ENCODE measurements around the gene MAGI2. TPM values are rescaled to one million over a fixed set of nuclear protein-coding genes. Genes with fewer than 3 reads are reported as not detected.

MAGI2 gene
- total and polyA plus RNA-seq, 2 experiments from 2014 or later = 10.4 to 26.4 TPM

DNA sequence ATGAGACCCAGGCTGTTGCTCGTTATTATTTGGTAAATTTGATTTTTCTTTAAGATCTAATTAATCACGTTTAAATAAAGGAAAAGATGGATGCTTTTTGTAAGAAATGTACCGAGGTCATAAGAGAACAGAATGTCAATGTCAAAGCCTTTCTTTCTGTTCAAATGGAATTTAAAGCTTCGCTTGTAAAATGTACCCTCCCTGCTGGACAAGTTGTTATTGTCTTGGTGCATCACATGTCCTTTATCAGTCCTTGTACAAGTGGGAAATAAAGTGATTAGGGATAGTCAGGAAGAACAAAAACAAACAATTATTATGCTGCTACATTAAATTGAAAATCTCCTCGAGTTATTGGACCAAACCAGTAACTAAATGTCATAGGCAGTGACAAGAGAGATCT, 1291.7 kb downstream of the MAGI2 start (continued):
- TF ChIP-seq, protein P1, sequence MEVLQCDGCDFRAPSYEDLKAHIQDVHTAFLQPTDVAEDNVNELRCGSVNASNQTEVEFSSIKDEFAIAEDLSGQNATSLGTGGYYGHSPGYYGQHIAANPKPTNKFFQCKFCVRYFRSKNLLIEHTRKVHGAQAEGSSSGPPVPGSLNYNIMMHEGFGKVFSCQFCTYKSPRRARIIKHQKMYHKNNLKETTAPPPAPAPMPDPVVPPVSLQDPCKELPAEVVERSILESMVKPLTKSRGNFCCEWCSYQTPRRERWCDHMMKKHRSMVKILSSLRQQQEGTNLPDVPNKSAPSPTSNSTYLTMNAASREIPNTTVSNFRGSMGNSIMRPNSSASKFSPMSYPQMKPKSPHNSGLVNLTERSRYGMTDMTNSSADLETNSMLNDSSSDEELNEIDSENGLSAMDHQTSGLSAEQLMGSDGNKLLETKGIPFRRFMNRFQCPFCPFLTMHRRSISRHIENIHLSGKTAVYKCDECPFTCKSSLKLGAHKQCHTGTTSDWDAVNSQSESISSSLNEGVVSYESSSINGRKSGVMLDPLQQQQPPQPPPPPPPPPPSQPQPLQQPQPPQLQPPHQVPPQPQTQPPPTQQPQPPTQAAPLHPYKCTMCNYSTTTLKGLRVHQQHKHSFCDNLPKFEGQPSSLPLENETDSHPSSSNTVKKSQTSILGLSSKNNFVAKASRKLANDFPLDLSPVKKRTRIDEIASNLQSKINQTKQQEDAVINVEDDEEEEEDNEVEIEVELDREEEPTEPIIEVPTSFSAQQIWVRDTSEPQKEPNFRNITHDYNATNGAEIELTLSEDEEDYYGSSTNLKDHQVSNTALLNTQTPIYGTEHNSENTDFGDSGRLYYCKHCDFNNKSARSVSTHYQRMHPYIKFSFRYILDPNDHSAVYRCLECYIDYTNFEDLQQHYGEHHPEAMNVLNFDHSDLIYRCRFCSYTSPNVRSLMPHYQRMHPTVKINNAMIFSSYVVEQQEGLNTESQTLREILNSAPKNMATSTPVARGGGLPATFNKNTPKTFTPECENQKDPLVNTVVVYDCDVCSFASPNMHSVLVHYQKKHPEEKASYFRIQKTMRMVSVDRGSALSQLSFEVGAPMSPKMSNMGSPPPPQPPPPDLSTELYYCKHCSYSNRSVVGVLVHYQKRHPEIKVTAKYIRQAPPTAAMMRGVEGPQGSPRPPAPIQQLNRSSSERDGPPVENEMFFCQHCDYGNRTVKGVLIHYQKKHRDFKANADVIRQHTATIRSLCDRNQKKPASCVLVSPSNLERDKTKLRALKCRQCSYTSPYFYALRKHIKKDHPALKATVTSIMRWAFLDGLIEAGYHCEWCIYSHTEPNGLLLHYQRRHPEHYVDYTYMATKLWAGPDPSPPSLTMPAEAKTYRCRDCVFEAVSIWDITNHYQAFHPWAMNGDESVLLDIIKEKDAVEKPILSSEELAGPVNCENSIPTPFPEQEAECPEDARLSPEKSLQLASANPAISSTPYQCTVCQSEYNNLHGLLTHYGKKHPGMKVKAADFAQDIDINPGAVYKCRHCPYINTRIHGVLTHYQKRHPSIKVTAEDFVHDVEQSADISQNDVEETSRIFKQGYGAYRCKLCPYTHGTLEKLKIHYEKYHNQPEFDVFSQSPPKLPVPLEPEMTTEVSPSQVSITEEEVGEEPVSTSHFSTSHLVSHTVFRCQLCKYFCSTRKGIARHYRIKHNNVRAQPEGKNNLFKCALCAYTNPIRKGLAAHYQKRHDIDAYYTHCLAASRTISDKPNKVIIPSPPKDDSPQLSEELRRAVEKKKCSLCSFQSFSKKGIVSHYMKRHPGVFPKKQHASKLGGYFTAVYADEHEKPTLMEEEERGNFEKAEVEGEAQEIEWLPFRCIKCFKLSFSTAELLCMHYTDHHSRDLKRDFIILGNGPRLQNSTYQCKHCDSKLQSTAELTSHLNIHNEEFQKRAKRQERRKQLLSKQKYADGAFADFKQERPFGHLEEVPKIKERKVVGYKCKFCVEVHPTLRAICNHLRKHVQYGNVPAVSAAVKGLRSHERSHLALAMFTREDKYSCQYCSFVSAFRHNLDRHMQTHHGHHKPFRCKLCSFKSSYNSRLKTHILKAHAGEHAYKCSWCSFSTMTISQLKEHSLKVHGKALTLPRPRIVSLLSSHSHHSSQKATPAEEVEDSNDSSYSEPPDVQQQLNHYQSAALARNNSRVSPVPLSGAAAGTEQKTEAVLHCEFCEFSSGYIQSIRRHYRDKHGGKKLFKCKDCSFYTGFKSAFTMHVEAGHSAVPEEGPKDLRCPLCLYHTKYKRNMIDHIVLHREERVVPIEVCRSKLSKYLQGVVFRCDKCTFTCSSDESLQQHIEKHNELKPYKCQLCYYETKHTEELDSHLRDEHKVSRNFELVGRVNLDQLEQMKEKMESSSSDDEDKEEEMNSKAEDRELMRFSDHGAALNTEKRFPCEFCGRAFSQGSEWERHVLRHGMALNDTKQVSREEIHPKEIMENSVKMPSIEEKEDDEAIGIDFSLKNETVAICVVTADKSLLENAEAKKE (CRISPR knock-in tag; IDR thresholded peaks at IDR 0.05) = no peak
- no peak for TF ChIP-seq POLR2AphosphoS5 (IDR thresholded peaks at IDR 0.05; ENCODE audit: low read depth)

DNA sequence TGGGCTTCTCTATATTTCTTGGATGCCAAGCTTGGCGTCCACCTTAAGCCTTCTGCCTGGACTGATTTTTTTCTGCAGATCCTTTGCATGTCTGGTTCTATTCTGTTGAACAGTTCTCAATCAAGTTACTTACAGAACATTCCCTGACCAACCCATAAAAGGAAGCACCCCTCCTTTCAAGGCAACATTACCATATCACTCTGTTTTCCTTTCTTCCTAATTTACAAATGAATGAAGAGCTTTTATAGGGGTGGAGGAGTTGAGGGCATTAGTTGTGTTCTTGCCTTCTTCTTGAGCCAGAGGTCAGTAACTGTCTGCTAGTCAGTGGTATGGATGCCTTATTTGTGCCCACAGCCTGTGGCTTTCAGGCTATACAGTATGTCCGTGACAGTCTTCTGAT, 1293.9 kb downstream of the MAGI2 start:
- DNase-seq (ENCODE audit: low spot score) (peak; percentile 67), ATAC-seq (peak; percentile 92)
- Histone ChIP-seq H3K27ac (ENCODE audit: low read depth) (no peak overlapping the region), H3K9me2 (ENCODE audit: insufficient read depth) (peaks cover 7% of the 10 kb centered on the region), H3K79me2 (replicated peaks; ENCODE audit: insufficient read depth) (no peaks in the 10 kb centered on the region), H3F3A (replicated peaks; ENCODE audit: low read depth) (no peaks in the 10 kb centered on the region), H2AFZ (no peak overlapping the region), H4K20me1 (replicated peaks; ENCODE audit: insufficient read depth) (no peaks in the 10 kb centered on the region), H3K4me1 (ENCODE audit: insufficient read depth) (peaks cover 41% of the 10 kb centered on the region), H3K4me2 (peak overlapping the region; percentile 19), H3K27me3 (ENCODE audit: insufficient read depth) (no peaks in the 10 kb centered on the region), H3K36me3 (ENCODE audit: insufficient read depth) (no peaks in the 10 kb centered on the region), H3K4me3 (no peak overlapping the region)
- H3K27me3 Mint-ChIP-seq (ENCODE audit: insufficient read depth, low read depth, poor library complexity) = peaks cover 7% of the 10 kb centered on the region
- H3K4me3 Mint-ChIP-seq = no peak overlapping the region; the same call in 2 of the 3 replicates
- H3K4me1 Mint-ChIP-seq = peaks cover 50% of the 10 kb centered on the region
- no peaks in the 10 kb centered on the region for H3K36me3 Mint-ChIP-seq (ENCODE audit: low read depth)
- TF ChIP-seq POLR2AphosphoS5 (IDR thresholded peaks at IDR 0.05; ENCODE audit: low read depth) (peak; percentile 15; the same call in 1 of the 2 replicates), EZH2phosphoT487 (IDR thresholded peaks at IDR 0.05; ENCODE audit: unreplicated experiment) (no peak), NANOG (IDR thresholded peaks at IDR 0.05; ENCODE audit: borderline replicate concordance) (0 out of 2 replicates have a peak, but pooled peaks have one; percentile 31)
- TF ChIP-seq, protein P1 (CRISPR knock-in tag; IDR thresholded peaks at IDR 0.05) = peak; percentile 76
- no peak overlapping the region for H3K27ac Mint-ChIP-seq
- no peaks in the 10 kb centered on the region for H3K9me3 Mint-ChIP-seq
